NK-92 treated with Interleukin-12 subunit alpha and Interleukin-12 subunit beta, amount 100 ng/mL, for 24 hours (cell line): Measurements from ENCODE around the gene MLC1.

ENCODE experiments used
- DNase-seq: peaks from one replicate; lab custom pipeline; 2025; lab: John Stamatoyannopoulos, UW

Gene MLC1

GRCh38 chr22:50058061-50058905 is 26.9 kb downstream of the MLC1 start, which contains the start of gene TTLL8:
Gene TTLL8, minus strand, starts transcription at chr22:50058298.
- no peak for DNase-seq

GRCh38 chr22:50057278-50058060 is 27.8 kb downstream of the MLC1 start:
- DNase-seq = no peak

- DNase-seq = no peak
Observed at GRCh38 chr22:50056214-50056972, 28.8 kb downstream of the MLC1 start.

DNA sequence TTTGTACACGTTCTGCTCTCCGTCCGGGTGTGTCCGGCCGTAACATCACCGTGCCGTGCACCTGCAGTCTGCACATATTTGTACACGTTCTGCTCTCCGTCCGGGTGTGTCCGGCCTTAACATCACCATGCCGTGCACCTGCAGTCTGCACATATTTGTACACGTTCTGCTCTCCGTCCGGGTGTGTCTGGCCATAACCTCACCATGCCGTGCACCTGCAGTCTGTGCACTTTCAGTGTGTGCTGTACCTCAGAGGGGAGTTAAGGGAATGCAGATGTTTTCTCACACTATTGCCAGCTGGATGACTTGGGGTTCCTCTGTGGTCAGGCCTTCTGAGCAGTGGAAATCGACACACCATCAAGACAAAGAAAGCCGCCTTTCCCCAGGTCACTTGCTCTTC is 31.4 kb downstream of the MLC1 start:
- no peak for DNase-seq

DNA sequence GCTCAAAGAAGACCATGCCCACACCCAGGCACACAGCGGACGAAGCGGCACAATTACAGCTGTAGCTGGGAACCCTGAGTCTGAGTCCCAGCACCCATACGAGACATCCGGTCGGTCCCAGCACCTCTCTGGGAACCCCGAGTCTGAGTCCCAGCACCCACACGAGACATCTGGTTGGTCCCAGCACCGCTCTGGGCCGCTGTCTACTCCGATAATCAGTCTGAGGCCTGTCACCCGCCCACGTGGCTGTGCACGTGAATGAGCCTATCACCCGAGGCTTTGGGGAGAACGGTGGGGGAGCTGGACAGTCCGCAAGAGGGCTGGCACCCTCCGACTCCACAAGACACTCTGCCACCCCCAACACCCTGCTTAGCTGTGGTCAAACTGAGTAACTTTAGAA is 33.3 kb downstream of the MLC1 start:
- no peak for DNase-seq

GRCh38 chr22:50049299-50050195 is 35.7 kb downstream of the MLC1 start:
- DNase-seq = no peak

DNA sequence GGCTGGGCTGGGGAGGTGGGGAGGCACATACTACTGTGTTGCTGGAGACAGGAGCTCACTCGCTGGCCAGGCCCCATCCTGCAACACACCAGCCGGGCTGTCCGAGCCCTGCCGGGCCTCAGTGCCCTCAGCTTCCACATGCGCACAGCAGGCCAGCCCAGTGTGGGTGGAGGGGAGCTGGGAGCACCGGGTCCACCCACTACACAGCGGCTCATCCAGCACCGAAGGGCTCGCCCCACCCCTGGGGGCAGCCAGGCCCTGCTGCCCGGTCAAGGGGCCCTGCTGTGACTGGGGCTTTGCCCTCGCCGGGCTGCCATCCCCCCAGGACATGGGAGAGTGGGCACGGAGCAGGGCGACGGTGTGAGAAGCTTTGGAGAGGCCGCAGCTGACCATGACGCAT is 36.4 kb downstream of the MLC1 start:
- DNase-seq = no peak

- no peak for DNase-seq
Observed at GRCh38 chr22:50048061-50048765, 37.0 kb downstream of the MLC1 start.

DNA sequence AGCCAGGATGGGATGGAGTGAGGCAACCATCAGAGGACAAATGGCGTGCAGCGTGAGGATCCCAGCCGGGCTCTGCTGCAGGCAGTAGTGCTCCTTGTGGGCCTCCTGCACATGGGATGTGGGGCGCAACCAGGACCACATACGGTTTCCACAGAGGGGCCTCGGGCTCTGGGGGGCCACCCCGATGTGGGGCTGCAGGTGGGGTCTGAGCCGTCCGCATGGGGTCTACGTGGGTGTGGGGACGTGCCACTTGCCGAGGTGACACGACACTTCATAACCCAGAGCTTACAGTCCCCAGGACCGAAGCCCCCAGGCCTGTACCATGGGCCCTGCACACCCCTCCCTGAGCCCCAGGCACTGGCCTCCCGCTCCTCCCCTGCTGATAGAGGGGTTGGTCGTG is 37.9 kb downstream of the MLC1 start:
- DNase-seq = no peak

GRCh38 chr22:50046481-50047245 is 38.6 kb downstream of the MLC1 start:
- DNase-seq = no peak

DNA sequence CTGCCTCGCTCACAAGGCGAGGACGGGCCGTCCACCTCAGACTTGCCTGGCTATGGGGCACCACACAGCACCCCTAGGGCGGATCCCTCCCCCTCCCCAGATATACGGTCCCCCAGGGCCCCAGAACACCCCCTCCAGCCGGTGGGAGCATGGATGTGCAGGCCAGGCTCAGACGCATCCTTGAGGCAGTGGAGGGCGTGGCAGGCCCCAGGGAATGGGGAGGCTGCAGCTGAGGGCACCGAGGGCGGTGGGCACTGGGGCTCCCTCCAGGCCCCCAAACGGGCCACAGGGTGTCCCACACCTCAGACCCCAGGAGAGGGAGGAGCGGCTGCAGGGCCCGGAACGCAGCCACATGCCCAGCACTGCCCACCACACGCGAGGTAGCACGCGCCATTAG is 39.2 kb downstream of the MLC1 start:
- DNase-seq = no peak

DNA sequence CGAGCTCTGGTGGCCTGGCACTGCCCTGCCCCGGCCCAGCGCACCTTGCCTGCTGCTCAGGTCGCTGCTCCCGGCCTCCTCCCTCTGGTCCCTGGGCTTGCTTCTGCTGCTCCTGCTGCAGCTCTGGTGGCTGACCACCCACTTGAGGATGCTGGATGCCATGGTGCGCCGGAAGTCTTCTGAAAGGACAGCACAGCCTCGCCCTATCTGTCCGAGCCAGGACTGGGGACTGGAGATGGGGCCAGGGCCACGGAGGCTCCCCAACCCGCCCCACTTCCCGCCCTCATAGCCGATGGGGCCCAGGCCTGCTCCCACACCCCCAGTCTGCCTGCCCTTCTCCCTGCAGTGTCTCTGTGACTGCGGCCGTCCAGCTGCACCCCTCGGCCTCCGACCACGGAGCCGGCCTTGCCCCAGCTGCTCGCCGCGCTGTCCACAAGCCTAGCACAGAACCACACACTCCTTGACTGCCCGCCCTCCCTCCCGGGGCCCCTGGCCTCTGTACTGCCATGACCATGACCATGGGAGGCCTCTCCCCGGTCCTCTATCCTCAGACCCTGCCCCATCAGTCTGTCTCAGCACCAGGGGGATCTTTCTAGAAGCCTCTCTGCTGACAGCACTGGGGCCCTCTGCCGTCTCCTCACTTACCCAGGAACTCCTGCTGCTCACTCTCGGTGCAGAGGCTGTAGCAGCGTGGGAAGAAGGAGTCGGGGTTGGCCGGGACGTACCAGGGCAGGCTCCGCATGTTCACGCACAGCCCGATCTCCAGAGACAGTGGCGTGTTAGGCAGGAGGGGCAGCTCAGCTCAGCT is 39.8 kb downstream of the MLC1 start:
- no peak for DNase-seq

- DNase-seq = no peak
Observed at GRCh38 chr22:50044485-50045118, 40.6 kb downstream of the MLC1 start.

DNA sequence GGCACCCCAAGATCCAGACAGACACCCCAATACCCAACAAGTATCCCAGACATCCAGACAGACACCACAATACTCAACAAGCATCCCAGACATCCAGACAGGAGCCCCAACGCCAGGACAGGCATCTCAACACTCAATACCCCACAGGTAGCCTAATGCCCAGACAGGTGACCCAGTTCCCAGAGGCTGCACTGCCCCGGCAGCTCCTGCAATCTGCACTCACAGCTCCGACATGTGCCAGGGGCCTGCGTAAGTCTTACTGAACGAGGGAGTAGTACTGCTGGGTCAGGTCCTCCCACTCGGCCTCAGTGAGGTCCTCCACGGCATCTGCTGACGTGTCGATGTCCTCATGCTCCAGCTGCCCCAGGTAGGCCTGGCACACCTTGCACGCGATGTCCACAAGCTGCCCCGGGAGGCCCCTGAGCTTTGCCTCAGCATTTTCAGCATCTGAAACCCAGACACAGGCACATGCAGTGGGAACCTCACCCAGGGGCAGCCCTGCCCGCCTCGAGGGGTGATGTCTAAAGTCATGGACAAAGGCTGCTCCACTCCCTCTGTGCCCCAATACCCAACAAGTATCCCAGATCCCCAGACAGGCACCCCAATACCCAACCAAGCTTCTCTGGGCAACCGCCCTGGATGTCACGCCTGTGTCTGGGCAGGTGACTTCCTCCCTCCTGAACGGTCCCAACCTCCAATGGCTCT is 43.7 kb downstream of the MLC1 start:
- no peak for DNase-seq

DNA sequence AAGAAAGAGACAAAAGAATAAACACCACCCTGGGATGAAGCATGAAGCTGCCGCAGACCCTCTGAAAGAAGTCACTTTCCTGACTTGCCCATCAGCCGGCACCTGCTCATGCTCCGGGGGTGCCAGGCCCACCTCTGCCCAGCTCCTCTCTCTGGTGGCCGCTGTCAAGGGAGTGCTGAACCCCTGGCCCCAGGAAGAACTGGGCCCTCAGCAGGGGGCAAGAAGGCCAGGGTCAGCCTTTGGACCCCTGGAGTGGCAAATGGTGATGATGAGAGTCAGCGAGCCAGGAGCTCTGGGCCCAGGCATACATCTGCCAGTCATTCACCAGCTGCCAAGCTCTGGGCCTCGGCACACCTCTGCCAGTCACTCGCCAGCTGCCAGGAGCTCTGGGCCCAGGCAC is 44.5 kb downstream of the MLC1 start:
- no peak for DNase-seq

DNA sequence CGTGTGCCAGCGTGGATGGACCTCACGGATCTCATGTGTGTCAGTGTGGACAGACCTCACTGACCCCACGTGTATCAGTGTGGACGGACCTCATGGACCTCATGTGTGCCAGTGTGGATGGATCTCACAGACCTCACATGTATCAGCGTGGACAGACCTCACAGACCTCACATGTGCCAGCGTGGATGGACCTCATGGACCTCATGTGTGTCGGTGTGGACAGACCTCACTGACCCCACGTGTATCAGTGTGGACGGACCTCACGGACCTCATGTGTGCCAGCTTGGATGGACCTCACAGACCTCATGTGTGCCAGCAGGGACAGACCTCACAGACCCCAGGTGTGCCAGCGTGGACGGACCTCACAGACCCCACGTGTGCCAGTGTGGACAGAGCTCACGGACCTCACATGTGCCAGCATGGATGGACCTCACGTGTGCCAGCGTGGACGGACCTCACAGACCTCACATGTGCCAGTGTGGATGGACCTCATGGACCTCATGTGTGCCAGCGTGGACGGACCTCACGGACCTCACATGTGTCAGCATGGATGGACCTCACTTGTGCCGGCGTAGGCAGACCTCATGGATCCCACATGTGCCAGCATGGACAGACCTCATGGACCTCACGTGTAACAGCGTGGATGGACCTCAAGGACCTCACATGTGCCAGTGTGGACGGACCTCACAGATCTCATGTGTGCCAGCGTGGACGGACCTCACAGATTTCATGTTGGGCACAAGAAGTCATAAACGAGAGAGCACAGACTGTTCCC is 45.4 kb downstream of the MLC1 start:
- no peak for DNase-seq

GRCh38 chr22:50035976-50036724 is 49.1 kb downstream of the MLC1 start:
- no peak for DNase-seq
